Measurements from ENCODE around the gene RIMBP2.

RIMBP2 gene

DNA sequence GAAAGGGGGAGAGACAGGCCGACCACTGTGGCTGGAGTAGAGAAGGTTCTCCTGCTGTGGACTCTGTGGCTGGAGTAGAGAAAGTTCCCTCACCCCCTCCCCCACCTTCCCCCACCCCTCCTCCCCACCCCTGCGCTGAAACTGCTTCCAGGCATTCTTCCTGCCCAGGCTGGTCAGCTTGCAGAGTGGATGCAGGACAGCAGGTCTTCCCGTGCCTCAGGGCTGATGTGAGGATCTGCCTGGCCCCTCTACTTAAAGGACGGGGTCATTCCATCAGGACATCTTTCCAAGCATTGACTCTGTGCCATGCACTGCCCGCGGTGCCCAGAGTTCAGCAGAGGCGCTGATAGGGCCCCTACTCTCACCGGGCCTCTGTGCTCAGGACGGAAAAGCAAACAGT, 13.2 kb upstream of the RIMBP2 start:
- TF ChIP-seq SIN3A (IDR thresholded peaks at IDR 0.05; ENCODE audit: borderline replicate concordance, insufficient read depth, low read length) = no peak
- TF ChIP-seq, protein P1, sequence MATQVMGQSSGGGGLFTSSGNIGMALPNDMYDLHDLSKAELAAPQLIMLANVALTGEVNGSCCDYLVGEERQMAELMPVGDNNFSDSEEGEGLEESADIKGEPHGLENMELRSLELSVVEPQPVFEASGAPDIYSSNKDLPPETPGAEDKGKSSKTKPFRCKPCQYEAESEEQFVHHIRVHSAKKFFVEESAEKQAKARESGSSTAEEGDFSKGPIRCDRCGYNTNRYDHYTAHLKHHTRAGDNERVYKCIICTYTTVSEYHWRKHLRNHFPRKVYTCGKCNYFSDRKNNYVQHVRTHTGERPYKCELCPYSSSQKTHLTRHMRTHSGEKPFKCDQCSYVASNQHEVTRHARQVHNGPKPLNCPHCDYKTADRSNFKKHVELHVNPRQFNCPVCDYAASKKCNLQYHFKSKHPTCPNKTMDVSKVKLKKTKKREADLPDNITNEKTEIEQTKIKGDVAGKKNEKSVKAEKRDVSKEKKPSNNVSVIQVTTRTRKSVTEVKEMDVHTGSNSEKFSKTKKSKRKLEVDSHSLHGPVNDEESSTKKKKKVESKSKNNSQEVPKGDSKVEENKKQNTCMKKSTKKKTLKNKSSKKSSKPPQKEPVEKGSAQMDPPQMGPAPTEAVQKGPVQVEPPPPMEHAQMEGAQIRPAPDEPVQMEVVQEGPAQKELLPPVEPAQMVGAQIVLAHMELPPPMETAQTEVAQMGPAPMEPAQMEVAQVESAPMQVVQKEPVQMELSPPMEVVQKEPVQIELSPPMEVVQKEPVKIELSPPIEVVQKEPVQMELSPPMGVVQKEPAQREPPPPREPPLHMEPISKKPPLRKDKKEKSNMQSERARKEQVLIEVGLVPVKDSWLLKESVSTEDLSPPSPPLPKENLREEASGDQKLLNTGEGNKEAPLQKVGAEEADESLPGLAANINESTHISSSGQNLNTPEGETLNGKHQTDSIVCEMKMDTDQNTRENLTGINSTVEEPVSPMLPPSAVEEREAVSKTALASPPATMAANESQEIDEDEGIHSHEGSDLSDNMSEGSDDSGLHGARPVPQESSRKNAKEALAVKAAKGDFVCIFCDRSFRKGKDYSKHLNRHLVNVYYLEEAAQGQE (IDR thresholded peaks at IDR 0.05; ENCODE audit: insufficient read depth in 1 of 2, low read depth in 2 of 2, low read length in 2 of 2) = no peak
- TF ChIP-seq TAF1 (IDR thresholded peaks at IDR 0.05; ENCODE audit: borderline replicate concordance, insufficient read depth, low read length) = no peak
- TF ChIP-seq FOXP2 (optimal IDR thresholded peaks at IDR 0.05; ENCODE audit: borderline replicate concordance, extremely low read depth, extremely low read length, insufficient read depth) = no peak
- no peak for TF ChIP-seq POLR2AphosphoS5 (IDR thresholded peaks at IDR 0.05; ENCODE audit: low read depth, low read length)

DNA sequence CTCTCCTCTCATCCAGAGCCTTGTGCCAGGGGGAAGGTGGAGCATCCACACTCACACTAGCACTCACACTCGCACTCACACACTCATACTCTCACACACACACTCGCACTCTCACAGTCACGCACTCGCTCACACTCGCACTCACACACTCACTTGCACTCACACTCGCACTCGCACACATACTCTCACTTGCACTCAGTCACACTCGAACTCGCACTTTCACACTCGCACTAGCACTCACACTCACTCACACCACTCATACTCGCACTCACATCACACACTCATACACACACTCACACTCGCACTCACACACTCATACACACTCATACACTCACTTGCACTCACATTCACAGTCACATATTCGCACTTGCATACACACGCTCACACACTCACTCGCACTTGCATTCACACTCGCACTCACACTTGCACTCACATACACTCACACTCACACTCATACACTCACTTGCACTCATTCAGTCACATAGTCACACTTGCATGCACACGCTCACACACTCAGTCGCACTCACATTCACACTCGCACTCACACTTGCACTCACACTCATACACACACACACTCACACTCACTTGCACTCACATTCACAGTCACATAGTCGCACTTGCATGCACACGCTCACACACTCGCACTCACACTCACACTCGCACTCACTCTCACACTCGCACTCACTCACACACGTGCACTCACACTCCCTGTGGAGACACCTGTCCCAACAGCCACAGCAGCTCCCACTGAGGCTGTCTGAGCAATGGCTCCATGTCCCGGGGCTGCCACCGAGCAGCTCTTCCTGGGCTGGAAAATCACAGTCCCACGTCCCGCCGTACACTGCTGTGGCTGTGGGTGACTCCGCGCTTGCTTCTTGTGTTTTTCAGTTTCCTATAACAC, 12.3 kb upstream of the RIMBP2 start:
- TF ChIP-seq POLR2AphosphoS5 (IDR thresholded peaks at IDR 0.05; ENCODE audit: low read depth, low read length) = no peak
- TF ChIP-seq FOXP2 (optimal IDR thresholded peaks at IDR 0.05; ENCODE audit: borderline replicate concordance, extremely low read depth, extremely low read length, insufficient read depth) = no peak
- no peak for TF ChIP-seq SIN3A (IDR thresholded peaks at IDR 0.05; ENCODE audit: borderline replicate concordance, insufficient read depth, low read length)
- TF ChIP-seq, protein P1 (IDR thresholded peaks at IDR 0.05; ENCODE audit: insufficient read depth in 1 of 2, low read depth in 2 of 2, low read length in 2 of 2) = no peak
- TF ChIP-seq TAF1 (IDR thresholded peaks at IDR 0.05; ENCODE audit: borderline replicate concordance, insufficient read depth, low read length) = no peak

DNA sequence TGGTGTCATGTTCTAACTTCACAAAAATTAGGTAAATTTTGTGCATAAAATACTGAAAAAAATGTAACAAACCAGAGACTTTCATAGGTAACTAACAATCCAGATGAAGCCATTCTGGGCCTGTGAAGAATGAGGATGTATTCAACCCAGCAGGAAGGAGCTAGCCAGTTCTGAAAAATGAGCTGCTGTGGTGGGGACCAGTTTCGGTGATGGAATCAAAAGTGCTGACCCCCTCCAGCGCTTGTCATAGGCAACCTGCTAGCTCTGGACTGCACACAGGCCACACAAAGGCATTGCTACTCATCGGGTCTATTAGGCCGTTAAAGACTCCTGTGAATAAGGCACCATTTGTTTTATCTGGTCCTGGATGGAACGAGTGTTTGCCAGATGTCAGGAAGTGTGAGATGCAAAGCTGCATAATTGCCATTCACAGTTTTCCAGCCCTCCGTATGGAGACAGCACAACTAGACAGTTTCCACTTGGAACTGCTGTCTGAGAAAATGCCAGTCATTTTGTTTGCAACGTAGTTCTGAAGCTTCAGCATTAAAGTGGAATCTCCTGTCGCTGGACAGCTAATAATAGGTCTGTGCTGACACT, 3.3 kb upstream of the RIMBP2 start:
- TF ChIP-seq, protein P1 (IDR thresholded peaks at IDR 0.05; ENCODE audit: insufficient read depth in 1 of 2, low read depth in 2 of 2, low read length in 2 of 2) = peak; percentile 62 to 80
- TF ChIP-seq SIN3A (IDR thresholded peaks at IDR 0.05; ENCODE audit: borderline replicate concordance, insufficient read depth, low read length) = no peak

DNA sequence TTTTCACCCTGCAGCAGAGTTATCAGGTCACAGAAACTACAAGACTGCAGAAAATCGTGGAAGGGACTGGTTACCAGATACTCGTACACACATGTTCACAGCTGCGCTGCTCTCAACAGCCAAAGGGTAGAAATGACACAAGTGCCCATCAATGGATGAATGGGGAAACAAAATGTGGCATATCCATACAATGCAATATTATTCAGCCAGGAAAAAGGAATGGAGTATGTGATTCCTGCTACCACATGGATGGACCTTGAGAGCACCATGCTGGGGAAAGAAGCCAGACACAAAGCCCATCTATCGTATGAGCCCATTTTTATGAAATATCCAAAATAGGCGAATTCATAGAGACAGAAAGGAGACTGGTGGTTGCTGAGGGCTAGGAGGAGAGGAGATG, 1.7 kb upstream of the RIMBP2 start:
- no peak for TF ChIP-seq TAF1 (IDR thresholded peaks at IDR 0.05; ENCODE audit: borderline replicate concordance, insufficient read depth, low read length)
- no peak for TF ChIP-seq POLR2AphosphoS5 (IDR thresholded peaks at IDR 0.05; ENCODE audit: low read depth, low read length)
- no peak for TF ChIP-seq SIN3A (IDR thresholded peaks at IDR 0.05; ENCODE audit: borderline replicate concordance, insufficient read depth, low read length)
- no peak for TF ChIP-seq FOXP2 (optimal IDR thresholded peaks at IDR 0.05; ENCODE audit: borderline replicate concordance, extremely low read depth, extremely low read length, insufficient read depth)

DNA sequence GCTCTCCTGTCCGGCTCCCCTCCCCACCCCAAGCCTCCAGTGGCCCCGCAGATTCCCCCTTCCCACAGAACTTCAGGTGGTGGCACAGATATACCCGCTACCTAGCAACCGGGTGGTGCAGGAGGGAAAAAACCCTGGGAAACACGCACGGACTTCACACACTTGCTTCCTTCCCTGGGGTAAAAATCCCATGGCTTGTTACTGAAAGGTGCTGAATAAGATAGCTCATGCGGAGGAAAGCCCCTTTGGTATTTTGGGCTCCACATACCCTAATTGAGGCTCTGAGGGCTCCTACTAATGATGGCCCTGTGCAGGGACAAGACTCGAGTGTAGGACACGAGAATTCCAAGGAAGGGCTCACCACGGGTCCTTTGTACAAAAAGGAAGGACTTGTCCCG, 869 bp upstream of the RIMBP2 start:
- TF ChIP-seq FOXP2 (optimal IDR thresholded peaks at IDR 0.05; ENCODE audit: borderline replicate concordance, extremely low read depth, extremely low read length, insufficient read depth) = no peak
- TF ChIP-seq TAF1 (IDR thresholded peaks at IDR 0.05; ENCODE audit: borderline replicate concordance, insufficient read depth, low read length) = no peak
- TF ChIP-seq POLR2AphosphoS5 (IDR thresholded peaks at IDR 0.05; ENCODE audit: low read depth, low read length) = no peak
- TF ChIP-seq SIN3A (IDR thresholded peaks at IDR 0.05; ENCODE audit: borderline replicate concordance, insufficient read depth, low read length) = no peak
- TF ChIP-seq, protein P1 (IDR thresholded peaks at IDR 0.05; ENCODE audit: insufficient read depth in 1 of 2, low read depth in 2 of 2, low read length in 2 of 2) = no peak

All from PFSK-1 (cell line).